ENCODE data around the gene WDSUB1. TPM values are rescaled to one million over a fixed set of nuclear protein-coding genes. Genes with fewer than 3 reads are reported as not detected.

WDSUB1 gene
- polyA plus RNA-seq, 1 of the 3 experiments (the other 2 are of a cell fraction): 5.3 TPM

GRCh38 chr2:159218389-159218788, 68.1 kb downstream of the WDSUB1 start:
- H4K20me1 ChIP-seq (ENCODE audit: insufficient read depth): no peaks in the 10 kb centered on the region
- no peaks in the 10 kb centered on the region; a peak in 1 of 4 replicates for H3K4me1 ChIP-seq (ENCODE audit: control insufficient read depth in 1 of 2, insufficient read depth in 2 of 2, low read depth in 1 of 2, low read length in 1 of 2)
- H3K9ac ChIP-seq: no peak overlapping the region
- H3K27me3 ChIP-seq (ENCODE audit: insufficient read depth): no peaks in the 10 kb centered on the region
- TF ChIP-seq POLR2AphosphoS5 (IDR thresholded peaks at IDR 0.05; ENCODE audit: low read depth, low read length) (no peak), PBX3 (IDR thresholded peaks at IDR 0.05) (no peak), TAF1 (IDR thresholded peaks at IDR 0.05; ENCODE audit: borderline replicate concordance, low read depth, low read length) (no peak)
- ChIA-PET CTCF (no interaction called here), POLR2A (no interaction called here)
- H3K9me3 ChIP-seq: no peaks in the 10 kb centered on the region
- no peak overlapping the region for H3K4me3 ChIP-seq (ENCODE audit: low read depth in 2 of 2, low read length in 1 of 2)
- DNase-seq: no peak
- H3K27ac ChIP-seq (ENCODE audit: low read depth in 2 of 2, low read length in 1 of 2): no peak overlapping the region
- H3K79me2 ChIP-seq (ENCODE audit: insufficient read depth): no peaks in the 10 kb centered on the region
- no peaks in the 10 kb centered on the region for H3F3A ChIP-seq (replicated peaks; ENCODE audit: insufficient read depth)
- H3K9me2 ChIP-seq: no peaks in the 10 kb centered on the region
- H2AFZ ChIP-seq (ENCODE audit: low read depth): no peak overlapping the region
- H3K4me2 ChIP-seq: no peak overlapping the region
- peaks cover 4 to 70% of the 10 kb centered on the region in 2 experiments for H3K36me3 ChIP-seq (replicated peaks in 1 of 2; ENCODE audit: control insufficient read depth in 1 of 2, insufficient read depth in 2 of 2, low read length in 1 of 2)
- WGBS (ENCODE audit: low lambda C conversion rate): 97% methylated on average over 6 of the region's 6 CpGs

GRCh38 chr2:159217676-159218075, 68.8 kb downstream of the WDSUB1 start:
- DNase-seq: no peak
- Histone ChIP-seq H3K79me2 (ENCODE audit: insufficient read depth) (no peaks in the 10 kb centered on the region), H3K4me2 (no peak overlapping the region), H3K27ac (ENCODE audit: low read depth in 2 of 2, low read length in 1 of 2) (no peak overlapping the region), H3K36me3 (replicated peaks in 1 of 2; ENCODE audit: control insufficient read depth in 1 of 2, insufficient read depth in 2 of 2, low read length in 1 of 2) (peaks cover 4 to 74% of the 10 kb centered on the region in 2 experiments), H2AFZ (ENCODE audit: low read depth) (no peak overlapping the region), H3F3A (replicated peaks; ENCODE audit: insufficient read depth) (no peaks in the 10 kb centered on the region), H3K9ac (no peak overlapping the region), H3K4me1 (ENCODE audit: control insufficient read depth in 1 of 2, insufficient read depth in 2 of 2, low read depth in 1 of 2, low read length in 1 of 2) (no peaks in the 10 kb centered on the region; a peak in 1 of 4 replicates), H4K20me1 (ENCODE audit: insufficient read depth) (no peaks in the 10 kb centered on the region), H3K9me3 (no peaks in the 10 kb centered on the region), H3K9me2 (no peaks in the 10 kb centered on the region), H3K4me3 (ENCODE audit: low read depth in 2 of 2, low read length in 1 of 2) (no peak overlapping the region), H3K27me3 (ENCODE audit: insufficient read depth) (no peaks in the 10 kb centered on the region)
- ChIA-PET CTCF (interaction anchor here (1.0 kb wide), 1 partner anchor 98 kb away, joined by 3 read pairs; no protein-coding TSS in a partner anchor), POLR2A (no interaction called here)
- 77% methylated on average over 5 of the region's 5 CpGs for WGBS (ENCODE audit: low lambda C conversion rate)
- no peak for TF ChIP-seq EZH2phosphoT487 (IDR thresholded peaks at IDR 0.05; ENCODE audit: borderline replicate concordance, low read depth)
- no peak for TF ChIP-seq GABPA (IDR thresholded peaks at IDR 0.05; ENCODE audit: low read depth)
- no peak for TF ChIP-seq POLR2AphosphoS5 (IDR thresholded peaks at IDR 0.05; ENCODE audit: low read depth, low read length)
- TF ChIP-seq JUND (IDR thresholded peaks at IDR 0.05): no peak

GRCh38 chr2:159215116-159215515, 71.4 kb downstream of the WDSUB1 start:
- CTCF ChIA-PET: interaction anchor here (1.2 to 1.7 kb wide), 2 partner anchors 9 to 96 kb away, joined by 3 to 5 read pairs; no protein-coding TSS in a partner anchor
- no peak overlapping the region; a peak in 1 of 4 replicates for H3K27ac ChIP-seq (ENCODE audit: low read depth in 2 of 2, low read length in 1 of 2)
- peaks cover 0 to 67% of the 10 kb centered on the region in 2 experiments for H3K36me3 ChIP-seq (replicated peaks in 1 of 2; ENCODE audit: control insufficient read depth in 1 of 2, insufficient read depth in 2 of 2, low read length in 1 of 2)
- no peak overlapping the region for H3K4me3 ChIP-seq (ENCODE audit: low read depth in 2 of 2, low read length in 1 of 2)
- no peaks in the 10 kb centered on the region; a peak in 1 of 4 replicates for H3K4me1 ChIP-seq (ENCODE audit: control insufficient read depth in 1 of 2, insufficient read depth in 2 of 2, low read depth in 1 of 2, low read length in 1 of 2)
- POLR2A ChIA-PET: no interaction called here
- H2AFZ ChIP-seq (ENCODE audit: low read depth): no peak overlapping the region
- 94% methylated on average over 4 of the region's 7 CpGs for WGBS (ENCODE audit: low lambda C conversion rate)
- no peaks in the 10 kb centered on the region for H3F3A ChIP-seq (replicated peaks; ENCODE audit: insufficient read depth)
- no peaks in the 10 kb centered on the region for H3K9me3 ChIP-seq
- no peak overlapping the region for H3K9ac ChIP-seq
- H3K79me2 ChIP-seq (ENCODE audit: insufficient read depth): no peaks in the 10 kb centered on the region
- no peaks in the 10 kb centered on the region for H4K20me1 ChIP-seq (ENCODE audit: insufficient read depth)
- DNase-seq: no peak
- no peaks in the 10 kb centered on the region for H3K9me2 ChIP-seq
- no peaks in the 10 kb centered on the region for H3K27me3 ChIP-seq (ENCODE audit: insufficient read depth)
- H3K4me2 ChIP-seq: no peak overlapping the region
- TF ChIP-seq YY1 (IDR thresholded peaks at IDR 0.05; ENCODE audit: low read depth) (no peak), IRF3 (IDR thresholded peaks at IDR 0.05; ENCODE audit: low read depth, low read length) (no peak), PBX3 (IDR thresholded peaks at IDR 0.05) (no peak), FOXM1 (IDR thresholded peaks at IDR 0.05; ENCODE audit: low read depth) (no peak), RXRA (IDR thresholded peaks at IDR 0.05; ENCODE audit: borderline replicate concordance, low read depth) (no peak), TCF12 (IDR thresholded peaks at IDR 0.05) (no peak), REST (IDR thresholded peaks at IDR 0.05; ENCODE audit: low read depth, low read length) (no peak), MAX (IDR thresholded peaks at IDR 0.05; ENCODE audit: low read depth) (no peak), NRF1 (IDR thresholded peaks at IDR 0.05; ENCODE audit: low read depth, low read length) (no peak), JUND (IDR thresholded peaks at IDR 0.05) (no peak), TEAD4 (IDR thresholded peaks at IDR 0.05; ENCODE audit: borderline replicate concordance, insufficient read depth) (no peak)
